Subcutaneous adipose tissue (tissue), 4 donors: ENCODE results near the gene CLEC4D. TPM values are rescaled to one million over a fixed set of nuclear protein-coding genes. Genes with fewer than 3 reads are reported as not detected.

Experiments used
- total RNA-seq, 4 donors: library from RNA; depleted of rRNA; stranded (reverse); fragments of >200 nt; gene quantifications; one replicate each; pipeline ENCODE4 v1.1.0, GENCODE V29; 2016
- TF ChIP-seq, protein P1 (sequence below): fragments of 450-650 bp; IDR thresholded peaks from one replicate; pipeline ENCODE4 v1.5.1; 2016; ENCODE audit warnings: low read depth, mild to moderate bottlenecking, control low read depth, antibody characterized with exemption, moderate library complexity

Gene CLEC4D
- total RNA-seq: 1 to 10 TPM in 3 of 4 donors, under 1 TPM in 1; 0.57 to 3.8 (median 1.3) TPM

DNA sequence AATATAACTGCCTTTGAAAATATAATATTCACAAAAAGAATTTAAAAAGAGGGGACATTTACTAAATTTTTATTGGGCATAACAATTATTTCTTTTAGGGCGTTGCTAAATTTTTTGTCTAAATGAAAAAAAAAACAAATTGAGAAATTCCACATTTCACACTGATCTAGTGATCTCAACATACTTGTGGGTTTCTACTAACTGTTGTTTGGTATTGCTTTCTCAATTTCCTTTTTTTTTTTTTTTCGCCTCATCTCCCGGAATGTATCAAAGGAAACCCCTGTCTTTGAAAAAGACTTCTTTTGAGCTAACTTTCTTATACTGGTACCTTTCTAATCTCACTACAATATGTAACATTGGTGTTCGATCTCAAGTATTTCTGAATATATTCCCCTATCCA lies at the start of gene CLEC4D:
TSS of gene CLEC4D (plus strand) at position 248 of the 400 bp plus-strand sequence. CDS start 230 bp downstream, outside the sequence.
- TF ChIP-seq, protein P1, sequence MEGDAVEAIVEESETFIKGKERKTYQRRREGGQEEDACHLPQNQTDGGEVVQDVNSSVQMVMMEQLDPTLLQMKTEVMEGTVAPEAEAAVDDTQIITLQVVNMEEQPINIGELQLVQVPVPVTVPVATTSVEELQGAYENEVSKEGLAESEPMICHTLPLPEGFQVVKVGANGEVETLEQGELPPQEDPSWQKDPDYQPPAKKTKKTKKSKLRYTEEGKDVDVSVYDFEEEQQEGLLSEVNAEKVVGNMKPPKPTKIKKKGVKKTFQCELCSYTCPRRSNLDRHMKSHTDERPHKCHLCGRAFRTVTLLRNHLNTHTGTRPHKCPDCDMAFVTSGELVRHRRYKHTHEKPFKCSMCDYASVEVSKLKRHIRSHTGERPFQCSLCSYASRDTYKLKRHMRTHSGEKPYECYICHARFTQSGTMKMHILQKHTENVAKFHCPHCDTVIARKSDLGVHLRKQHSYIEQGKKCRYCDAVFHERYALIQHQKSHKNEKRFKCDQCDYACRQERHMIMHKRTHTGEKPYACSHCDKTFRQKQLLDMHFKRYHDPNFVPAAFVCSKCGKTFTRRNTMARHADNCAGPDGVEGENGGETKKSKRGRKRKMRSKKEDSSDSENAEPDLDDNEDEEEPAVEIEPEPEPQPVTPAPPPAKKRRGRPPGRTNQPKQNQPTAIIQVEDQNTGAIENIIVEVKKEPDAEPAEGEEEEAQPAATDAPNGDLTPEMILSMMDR: no peak

DNA sequence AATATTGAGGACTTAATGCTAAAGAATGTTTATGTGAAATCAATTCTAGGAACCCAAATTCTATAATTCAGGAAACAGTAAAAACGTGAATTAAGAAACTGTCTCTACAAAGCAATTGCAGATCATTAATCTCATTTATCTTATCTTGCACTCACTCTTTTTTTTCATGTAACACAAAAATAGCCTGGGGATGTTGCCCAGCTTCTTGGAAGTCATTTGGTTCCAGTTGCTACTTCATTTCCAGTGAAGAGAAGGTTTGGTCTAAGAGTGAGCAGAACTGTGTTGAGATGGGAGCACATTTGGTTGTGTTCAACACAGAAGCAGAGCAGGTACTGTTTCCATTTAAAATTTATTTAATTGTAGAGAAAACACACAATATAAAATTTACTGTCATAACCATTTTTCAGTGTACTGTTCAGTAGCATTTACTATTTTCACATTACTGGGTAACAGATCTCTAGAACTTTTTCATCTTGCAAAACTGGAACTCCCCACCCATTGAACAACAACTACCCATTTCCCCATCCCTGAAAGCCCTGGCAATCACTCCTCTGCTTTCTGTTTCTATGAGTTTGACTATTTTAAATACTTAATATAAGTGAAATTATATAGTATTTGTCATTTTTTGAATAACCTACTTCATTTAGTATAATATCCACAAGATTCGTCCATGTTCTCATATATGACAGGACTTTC lies 47.9 kb upstream of the CLEC4D start:
- TF ChIP-seq, protein P1: no peak

DNA sequence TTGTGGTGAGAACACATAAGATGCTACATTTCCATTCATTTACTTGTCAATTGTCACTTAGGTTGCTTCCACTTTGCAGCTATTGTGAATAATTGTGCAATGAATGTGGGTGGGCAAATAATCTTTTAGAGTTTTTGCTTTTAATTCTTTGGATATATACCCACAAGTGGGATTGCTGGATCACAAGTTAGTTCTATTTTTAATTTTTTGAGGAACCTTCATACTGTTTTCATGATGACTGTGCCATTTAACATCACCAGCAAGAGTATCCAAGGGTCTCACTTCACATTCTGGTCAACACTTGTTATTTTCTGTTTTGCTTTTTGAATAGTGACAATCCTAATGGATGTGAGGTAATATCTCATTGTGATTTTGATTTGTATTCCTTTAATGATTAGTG lies 47.1 kb upstream of the CLEC4D start:
- TF ChIP-seq, protein P1: no peak

DNA sequence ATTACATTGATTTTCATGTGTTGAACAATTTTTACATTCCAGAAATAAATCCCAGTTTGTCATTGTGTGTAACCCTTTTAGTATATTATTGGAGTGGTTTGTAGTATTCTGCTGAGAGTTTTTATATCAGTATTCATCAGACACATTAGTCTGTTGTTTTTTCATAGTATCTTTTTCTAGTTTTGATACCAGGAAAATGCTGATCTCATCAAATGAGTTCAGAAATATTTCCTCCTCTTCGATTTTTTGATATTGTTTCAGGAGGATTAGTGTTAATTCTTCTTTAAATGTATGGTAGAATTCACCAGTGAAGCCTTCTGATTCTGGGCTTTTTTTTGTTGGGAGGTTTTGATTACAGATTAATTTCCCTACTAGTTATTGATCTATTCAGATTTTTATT lies 42.2 kb upstream of the CLEC4D start:
- TF ChIP-seq, protein P1: no peak

DNA sequence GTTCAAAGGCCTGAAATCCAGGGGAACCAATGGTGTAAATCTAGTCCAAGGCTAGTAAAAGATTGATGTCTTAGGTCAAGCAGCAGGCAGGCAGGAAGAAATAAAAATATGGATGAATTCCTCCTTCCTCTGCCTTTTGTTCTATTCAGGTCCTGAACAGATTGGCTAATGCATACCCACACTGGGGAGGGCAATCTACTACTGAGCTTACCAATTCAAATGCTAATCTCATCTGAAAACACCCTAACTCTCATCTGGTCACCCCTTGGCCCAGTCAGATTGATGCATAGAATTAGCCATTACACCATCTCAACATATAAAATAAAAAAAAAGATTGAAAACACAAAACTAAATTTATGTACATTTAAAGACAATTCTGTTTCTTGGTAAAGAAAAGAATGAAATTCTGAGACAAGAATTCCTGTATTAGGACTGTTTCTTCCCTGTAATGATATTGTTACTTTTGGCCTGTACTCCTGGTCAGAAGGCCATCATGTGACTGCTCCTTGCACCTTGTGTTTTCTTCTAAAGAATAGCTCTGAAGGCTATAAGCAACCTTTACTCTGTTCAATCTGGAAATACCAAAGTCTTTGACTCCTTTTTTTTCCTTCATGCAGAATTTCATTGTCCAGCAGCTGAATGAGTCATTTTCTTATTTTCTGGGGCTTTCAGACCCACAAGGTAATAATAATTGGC lies 37.6 kb upstream of the CLEC4D start:
- TF ChIP-seq, protein P1: no peak

DNA sequence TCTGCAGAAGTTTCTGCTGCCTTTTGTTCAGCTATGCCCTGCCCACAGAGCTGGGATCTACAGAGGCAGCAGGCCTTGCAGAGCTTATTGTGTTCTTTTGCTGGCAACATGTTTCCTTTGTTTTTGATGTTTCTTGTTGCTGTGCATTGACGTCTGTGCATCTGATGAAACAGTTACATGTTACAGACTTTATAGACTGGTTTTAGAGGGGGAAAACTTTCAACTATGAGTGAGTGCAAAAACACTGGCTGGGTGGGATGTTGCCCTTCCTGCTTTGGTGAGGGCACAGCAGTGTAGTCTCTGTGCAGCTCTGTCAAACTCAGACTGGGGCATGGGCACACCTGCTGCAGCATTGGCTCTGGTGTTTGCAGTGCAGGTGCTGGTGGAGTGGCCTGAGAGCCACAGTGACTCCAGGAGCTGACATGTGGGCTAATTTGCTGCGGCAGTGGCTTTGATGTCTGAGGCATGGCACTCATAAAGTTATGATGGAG lies 30.7 kb upstream of the CLEC4D start:
- TF ChIP-seq, protein P1: no peak

DNA sequence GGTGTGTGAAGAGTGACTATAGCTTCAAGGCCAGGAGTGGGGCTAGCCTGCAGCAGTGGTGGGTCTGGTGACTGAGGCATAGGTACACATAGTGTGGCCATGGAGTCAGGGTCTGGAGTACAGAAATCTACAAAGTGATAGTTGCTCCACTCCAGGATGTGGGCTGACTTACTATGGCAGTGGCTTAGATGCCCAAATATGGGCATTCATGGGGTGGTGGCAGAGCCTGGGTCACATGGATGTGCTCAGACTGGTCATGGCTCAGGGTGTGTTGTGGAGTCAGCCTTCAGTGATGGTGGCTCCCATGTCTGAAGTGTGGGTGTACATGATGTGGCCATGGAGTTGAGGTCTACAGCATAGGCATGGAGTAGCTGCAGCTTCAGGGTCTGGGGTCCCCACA lies 30.2 kb upstream of the CLEC4D start:
- TF ChIP-seq, protein P1: no peak
